GM13976 (cell line): Measurements from ENCODE around the gene RPS6KA2.

ENCODE experiments used
- DNase-seq: peaks from one replicate; pipeline ENCODE4 v3.0.0; 2012; ENCODE audit warnings: low spot score
- in situ Hi-C: fragments of 300-500 bp; cut with MboI; formaldehyde crosslinking; loops from one replicate; pipeline ENCODE4 v1.12.0; 2022; ENCODE audit warnings: low sequenced_read_pairs, mixed read lengths, inconsistent platforms; ENCODE audit not compliant: unreplicated experiment
- TF ChIP-seq, protein P1 (sequence below): IDR thresholded peaks from 2 replicates; pipeline ENCODE4 v1.5.1; 2012; ENCODE audit warnings: borderline replicate concordance, mild to moderate bottlenecking; ENCODE audit not compliant: insufficient read depth; ENCODE audit errors: extremely low read depth, missing control alignments, control extremely low read depth

RPS6KA2 gene

DNA sequence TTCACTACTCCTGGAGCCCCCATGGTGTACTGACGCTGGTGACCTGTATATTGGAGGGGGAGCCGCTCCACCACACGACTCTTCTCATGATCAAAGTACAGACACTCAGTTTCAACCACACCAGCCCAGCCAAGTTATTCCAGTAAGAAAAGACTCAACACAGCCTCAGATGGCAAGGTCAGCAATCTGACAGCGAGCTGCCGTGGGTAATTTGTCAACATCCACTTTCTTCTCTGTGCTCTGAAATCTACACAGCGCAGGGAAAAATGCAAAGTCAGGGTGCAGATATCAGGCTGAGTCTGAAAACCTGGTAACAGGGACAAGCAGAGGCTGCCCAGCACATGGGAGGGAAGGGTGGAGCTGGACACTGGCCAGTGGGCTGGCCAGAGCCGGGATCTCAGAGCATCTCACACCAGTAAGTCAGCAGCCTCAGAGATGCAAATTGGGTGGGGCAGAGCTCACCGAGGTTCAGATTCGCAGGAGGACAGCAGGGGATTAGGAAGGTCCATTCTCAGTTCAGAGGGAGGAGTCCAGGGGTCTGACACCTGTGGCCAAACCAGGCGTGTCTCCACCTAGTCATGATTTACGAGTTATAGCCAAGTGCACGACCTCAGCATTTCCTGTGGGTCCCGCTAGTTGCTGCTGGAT lies 44.5 kb upstream of the RPS6KA2 start:
- no peak for DNase-seq
- TF ChIP-seq, protein P1, sequence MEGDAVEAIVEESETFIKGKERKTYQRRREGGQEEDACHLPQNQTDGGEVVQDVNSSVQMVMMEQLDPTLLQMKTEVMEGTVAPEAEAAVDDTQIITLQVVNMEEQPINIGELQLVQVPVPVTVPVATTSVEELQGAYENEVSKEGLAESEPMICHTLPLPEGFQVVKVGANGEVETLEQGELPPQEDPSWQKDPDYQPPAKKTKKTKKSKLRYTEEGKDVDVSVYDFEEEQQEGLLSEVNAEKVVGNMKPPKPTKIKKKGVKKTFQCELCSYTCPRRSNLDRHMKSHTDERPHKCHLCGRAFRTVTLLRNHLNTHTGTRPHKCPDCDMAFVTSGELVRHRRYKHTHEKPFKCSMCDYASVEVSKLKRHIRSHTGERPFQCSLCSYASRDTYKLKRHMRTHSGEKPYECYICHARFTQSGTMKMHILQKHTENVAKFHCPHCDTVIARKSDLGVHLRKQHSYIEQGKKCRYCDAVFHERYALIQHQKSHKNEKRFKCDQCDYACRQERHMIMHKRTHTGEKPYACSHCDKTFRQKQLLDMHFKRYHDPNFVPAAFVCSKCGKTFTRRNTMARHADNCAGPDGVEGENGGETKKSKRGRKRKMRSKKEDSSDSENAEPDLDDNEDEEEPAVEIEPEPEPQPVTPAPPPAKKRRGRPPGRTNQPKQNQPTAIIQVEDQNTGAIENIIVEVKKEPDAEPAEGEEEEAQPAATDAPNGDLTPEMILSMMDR: no peak
- in situ Hi-C loops: no loop called here

- in situ Hi-C loops: no loop called here
- DNase-seq: no peak
- TF ChIP-seq, protein P1: no peak
These were observed 43.8 kb upstream of the RPS6KA2 start for GRCh38 chr6:166670894-166671293.

DNA sequence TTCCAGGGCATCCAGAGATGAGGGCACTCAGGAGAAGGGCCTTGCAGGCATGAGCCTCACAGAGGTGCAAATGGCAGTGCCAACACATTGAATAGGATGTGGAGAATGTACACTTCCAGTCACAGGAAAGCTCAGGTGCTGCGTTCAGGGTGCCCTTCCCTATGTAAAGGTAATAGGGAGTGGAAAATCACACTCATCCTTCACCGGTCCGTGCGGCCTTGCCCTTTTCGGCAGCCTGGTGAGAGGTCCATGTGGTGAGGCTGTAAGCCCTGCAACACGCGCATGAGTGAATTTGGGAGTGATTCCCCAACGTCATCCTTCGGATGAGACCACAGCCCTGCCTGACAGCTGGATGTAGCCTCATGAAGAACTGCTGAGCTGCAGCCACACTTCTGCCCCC lies 43.0 kb upstream of the RPS6KA2 start:
- no peak for DNase-seq
- TF ChIP-seq, protein P1: no peak
- in situ Hi-C loops: no loop called here

DNA sequence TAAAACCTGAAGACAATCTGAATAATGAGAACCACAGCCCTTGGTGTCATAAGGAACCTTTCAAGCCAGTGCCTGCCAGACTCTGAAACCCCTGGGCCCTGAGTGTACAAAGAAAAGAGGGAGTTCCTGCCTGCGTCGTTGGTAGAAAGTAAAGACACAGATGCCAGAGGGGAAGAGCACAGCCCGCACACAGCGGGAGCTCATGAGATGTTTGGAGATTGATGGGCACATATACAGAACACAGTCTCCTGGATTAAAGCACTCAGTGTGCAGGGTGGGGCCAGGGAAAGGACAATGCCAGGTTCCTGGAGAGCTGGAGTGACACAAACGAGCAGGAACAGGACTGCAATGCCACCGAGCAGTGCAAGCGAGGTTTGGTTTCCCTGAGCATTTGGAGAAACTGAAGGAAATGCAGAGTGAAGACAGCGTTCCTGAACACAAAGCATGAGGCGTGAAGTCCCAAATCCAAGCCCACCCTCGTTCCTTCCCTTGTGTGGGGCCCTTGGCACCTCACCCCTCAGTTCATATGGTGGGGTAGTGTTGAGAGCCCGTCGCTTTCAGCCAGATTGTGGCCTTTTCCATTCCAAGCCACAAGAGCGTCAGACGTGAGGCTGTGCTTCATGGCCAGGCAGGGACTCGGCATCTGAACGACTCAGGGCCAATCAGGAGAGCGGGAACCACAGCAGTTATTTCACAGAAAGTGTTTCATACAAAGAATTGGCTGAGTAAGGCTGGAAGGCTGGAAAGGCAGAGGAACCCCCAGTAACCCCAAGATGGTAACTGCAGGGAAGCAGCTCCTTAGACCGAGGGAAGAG lies 41.0 kb upstream of the RPS6KA2 start:
- TF ChIP-seq, protein P1: no peak
- in situ Hi-C loops: no loop called here
- no peak for DNase-seq

DNA sequence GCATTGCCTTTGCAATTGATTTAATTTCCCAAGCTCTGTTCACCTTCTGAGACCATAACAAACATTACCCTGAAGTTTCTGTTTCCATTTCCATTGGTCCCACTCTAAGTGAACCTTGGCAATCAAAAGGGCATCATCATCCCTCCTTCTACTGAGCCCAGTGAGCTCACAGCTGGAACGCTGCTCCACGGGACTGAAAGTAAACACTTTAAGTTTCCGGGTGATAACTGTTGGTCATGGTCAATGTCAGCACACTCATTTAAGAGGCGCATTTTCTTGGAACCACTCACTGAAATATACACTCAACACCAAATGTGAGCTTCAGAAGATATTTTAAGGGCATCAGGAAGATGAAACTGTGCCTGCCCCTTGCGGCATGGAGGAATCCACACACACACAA lies 37.1 kb upstream of the RPS6KA2 start:
- DNase-seq: no peak
- TF ChIP-seq, protein P1: no peak
- in situ Hi-C loops: no loop called here

GRCh38 chr6:166663568-166663967 lies 36.5 kb upstream of the RPS6KA2 start:
- in situ Hi-C loops: no loop called here
- TF ChIP-seq, protein P1: no peak
- no peak for DNase-seq

DNA sequence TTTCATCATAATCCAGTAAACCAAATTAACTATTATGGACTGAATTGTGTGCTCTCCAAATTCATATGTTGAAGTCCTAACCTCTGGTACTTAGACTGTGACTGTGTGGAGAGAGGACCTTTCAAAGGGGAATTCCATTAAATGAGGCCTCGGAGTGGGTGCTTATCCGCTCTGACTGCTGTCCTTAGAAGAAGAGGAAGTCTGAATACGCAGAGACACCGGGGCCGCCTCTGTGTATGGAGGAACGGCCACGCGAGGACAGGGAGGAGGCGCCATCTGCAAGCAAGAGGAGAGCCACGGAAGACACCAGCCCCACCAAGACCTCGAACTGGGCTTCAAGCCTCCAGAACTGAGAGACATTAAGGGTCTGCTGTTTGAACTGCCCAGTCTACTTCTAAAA lies 35.6 kb upstream of the RPS6KA2 start:
- DNase-seq: no peak
- TF ChIP-seq, protein P1: no peak
- in situ Hi-C loops: no loop called here
